NCI-H2196 (cell line): ENCODE results near the gene LFNG.

Experiments used
- DNase-seq: peaks from one replicate; lab custom pipeline; 2025; ENCODE audit not compliant: unreplicated experiment; lab: John Stamatoyannopoulos, UW

Gene LFNG

DNA sequence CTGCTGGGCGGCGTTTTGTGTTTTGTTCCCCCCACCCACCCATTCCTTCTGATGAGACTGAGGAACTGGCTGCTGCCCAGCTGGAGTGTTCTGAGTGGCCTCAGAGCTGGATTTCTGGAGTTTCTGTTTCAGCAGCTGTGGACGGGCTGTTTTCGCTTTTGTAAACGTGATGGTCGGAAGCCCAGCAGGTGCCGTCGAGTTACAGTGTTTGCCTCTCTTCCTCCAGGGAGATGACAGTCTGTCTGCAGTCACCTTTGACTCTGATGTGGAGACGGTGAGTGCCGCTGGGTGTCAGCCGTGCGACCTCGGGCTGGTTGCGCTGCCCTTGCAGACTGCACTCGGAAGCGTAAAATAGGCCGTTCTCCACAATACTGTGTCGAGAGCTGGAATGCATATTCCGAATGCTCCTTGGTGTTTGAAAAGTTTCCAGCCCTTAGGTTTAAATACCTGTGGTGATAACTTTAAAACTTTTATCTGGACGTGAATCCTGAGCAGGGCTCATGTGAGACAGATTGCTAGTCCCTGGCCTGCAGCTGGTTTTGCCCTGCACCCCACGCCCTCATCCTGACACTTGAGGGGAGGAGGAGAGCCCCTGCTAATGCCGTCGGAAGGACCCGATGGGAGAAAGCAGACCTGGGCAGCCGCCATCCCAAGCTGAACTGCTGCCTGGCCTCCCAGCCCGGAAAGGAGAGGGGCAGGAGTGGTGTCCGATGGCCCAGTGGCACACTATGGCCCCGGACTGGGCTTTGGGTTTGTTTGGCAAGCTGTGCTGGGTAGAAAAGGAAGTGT lies 47.5 kb downstream of the LFNG start:
- no peak for DNase-seq

GRCh38 chr7:2567679-2568278 lies 48.2 kb downstream of the LFNG start:
- no peak for DNase-seq

- no peak for DNase-seq
Observed at GRCh38 chr7:2568521-2569223, 49.1 kb downstream of the LFNG start.

- DNase-seq: no peak
Observed at GRCh38 chr7:2569421-2569820, 49.8 kb downstream of the LFNG start.

- no peak for DNase-seq
Observed at GRCh38 chr7:2570021-2570420, 50.4 kb downstream of the LFNG start.

DNA sequence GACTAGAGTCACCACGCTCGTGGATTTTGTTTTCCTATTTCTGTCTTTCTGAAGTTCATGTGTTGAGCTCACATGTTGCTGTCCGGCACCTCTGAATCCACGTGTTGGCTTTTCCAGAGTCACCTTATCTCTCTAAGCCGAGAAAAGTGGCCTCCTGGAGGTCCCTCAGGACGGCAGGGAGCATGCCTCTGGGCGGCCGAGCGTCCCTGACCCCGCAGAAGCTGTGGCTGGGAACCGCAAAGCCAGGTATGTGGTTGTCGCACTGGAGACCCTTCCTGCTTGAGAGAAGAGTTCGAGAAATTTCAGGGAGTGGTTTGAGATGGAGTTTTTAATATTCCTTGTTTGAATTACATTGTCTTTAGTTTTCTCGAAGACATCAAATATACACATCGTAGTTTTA lies 51.8 kb downstream of the LFNG start:
- no peak for DNase-seq

GRCh38 chr7:2572101-2572842 lies 52.7 kb downstream of the LFNG start:
- no peak for DNase-seq

- no peak for DNase-seq
Observed at GRCh38 chr7:2573761-2574160, 54.2 kb downstream of the LFNG start.

DNA sequence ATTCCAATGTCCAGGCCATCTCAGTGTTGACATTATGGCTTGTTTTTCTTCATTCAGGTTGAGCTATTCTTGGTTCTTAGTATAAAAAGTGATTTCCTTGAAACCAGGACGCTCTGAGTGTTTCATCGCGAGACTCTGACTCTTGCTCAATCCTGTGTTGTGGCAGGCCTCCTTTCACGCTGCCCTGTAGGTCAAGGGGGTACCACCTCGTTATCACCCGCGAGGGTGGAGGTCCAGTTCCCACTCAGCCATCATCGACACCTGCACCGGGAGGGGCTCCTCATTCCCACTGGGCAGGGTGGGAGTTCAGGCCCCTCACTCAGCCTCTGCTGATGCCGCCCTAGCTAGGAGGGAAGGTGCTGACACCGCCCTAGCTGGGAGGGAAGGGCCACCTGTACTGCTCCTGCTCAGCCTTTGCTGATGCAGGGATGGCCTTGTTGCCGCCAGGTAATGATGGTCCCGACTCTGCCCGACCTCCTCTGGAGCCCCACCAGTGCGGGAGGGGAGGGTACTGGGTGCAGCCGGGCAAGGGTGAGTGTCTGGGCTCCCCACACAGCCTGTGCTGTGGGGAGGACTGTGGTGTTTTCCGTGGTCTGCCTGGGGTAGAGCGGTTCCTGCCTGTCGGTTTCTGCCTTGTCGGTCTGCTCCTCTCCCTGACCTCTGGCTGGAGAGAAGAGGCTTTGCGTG lies 55.6 kb downstream of the LFNG start:
- DNase-seq: no peak

DNA sequence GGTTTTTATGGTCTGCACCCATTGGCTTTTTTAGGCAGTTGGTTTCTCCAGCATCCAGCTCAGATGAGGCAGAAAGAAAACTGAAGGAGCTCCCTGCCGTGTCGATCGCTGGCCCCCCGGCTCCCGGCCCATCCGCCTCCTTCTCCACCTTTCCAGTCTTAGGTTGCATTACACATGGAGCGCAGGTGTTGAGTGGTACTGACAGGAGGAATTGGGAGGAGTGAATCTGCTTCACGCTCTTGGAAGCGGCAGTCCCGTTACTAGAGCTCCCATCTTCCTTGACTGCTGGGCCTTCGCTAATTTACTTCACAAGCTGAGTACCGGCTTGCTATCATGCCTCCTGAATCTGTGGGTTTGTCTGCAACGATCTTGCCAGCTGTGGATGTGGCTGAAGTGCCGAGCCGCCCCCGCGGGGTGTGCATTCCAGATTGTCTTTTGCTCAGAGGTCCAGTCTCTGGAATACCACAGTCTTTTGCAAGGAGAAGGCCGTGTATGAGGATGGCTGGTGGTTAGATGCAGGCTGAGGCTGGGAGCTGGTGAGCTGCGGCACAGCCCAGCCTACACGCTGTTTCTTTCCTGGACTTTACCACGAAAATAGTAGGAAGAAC lies 56.3 kb downstream of the LFNG start:
- no peak for DNase-seq

DNA sequence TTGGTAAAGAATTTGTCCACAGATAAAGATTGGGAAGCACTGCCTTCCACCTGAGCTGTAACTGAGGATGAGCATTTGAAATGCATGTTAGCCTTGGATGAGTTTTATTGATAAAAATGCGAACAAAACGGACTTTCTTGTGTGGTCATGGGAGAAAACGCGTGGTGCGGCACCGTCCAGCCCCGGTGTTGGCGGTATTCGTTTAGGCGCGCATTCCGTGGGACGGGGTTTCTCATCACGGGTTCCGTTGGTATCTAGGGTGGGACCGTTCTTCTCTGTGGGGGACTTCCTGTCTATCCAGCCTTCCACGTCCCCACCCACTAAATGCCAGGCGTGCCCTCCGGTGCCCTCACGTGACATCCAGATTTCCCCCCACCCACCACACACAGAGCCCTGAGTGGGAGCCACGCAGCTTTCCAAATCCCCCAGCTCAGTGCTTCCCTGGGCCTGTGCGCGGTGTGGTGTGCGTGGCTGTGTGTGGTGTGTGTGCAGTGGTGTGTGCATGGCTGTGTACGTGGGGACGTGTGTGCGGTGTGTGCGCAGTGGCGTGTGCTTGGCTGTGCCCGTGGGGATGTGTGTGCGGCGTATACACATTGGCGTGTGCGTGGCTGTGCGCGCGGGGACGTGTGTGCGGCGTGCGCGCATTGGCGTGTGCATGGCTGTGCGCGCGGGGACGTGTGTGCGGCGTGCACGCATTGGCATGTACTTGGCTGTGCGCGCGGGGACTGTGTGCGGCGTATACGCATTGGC lies 57.3 kb downstream of the LFNG start:
- no peak for DNase-seq
